GM23338 (cell line): ENCODE data around the gene SLCO4A1.

ENCODE experiments used
- CREB1 ChIP-seq: fragments of 250-450 bp; sonication (Bioruptor Pico); IDR thresholded peaks from 2 replicates; pipeline ENCODE4 v1.5.0; 2020; ENCODE audit warnings: low read depth, mild to moderate bottlenecking, moderate library complexity
- CTCF ChIP-seq, 2 experiments: fragments of 200-600 bp in 1 of 2; sonication (generic) in 1 of 2; conservative IDR thresholded peaks; 2 replicates each; pipeline versions ENCODE4 v1.5.1 to v1.6.1; 2016 to 2017; ENCODE audit warnings: antibody characterized with exemption in 2 of 2, low read depth in 2 of 2, mild to moderate bottlenecking in 2 of 2, moderate library complexity in 1 of 2
- EZH2 ChIP-seq: fragments of 200-600 bp; sonication (generic); IDR thresholded peaks from one replicate; pipeline ENCODE4 v1.8.0; 2017; ENCODE audit warnings: antibody characterized with exemption, mild to moderate bottlenecking, low read depth; ENCODE audit not compliant: unreplicated experiment
- EZH2phosphoT487 ChIP-seq: fragments of 200-600 bp; sonication (generic); IDR thresholded peaks from one replicate; pipeline ENCODE4 v1.8.1; 2018; ENCODE audit warnings: antibody characterized with exemption; ENCODE audit not compliant: unreplicated experiment
- JUNB ChIP-seq: IDR thresholded peaks from one replicate; pipeline ENCODE4 v1.6.1; 2016; ENCODE audit warnings: antibody characterized with exemption; ENCODE audit not compliant: unreplicated experiment
- POLR2AphosphoS5 ChIP-seq: IDR thresholded peaks from 2 replicates; pipeline ENCODE4 v1.6.1; 2016; ENCODE audit warnings: antibody characterized with exemption, low read depth
- REST ChIP-seq: IDR thresholded peaks from one replicate; pipeline ENCODE4 v1.6.1; 2018; ENCODE audit warnings: antibody characterized with exemption; ENCODE audit not compliant: unreplicated experiment
- STAT1 ChIP-seq: IDR thresholded peaks from one replicate; pipeline ENCODE4 v1.6.1; 2016; ENCODE audit warnings: antibody characterized with exemption; ENCODE audit not compliant: unreplicated experiment
- ZNF331 ChIP-seq: fragments of 250-450 bp; sonication (Bioruptor Pico); IDR thresholded peaks from 2 replicates; pipeline ENCODE4 v1.5.0; 2020; ENCODE audit warnings: low read depth, mild to moderate bottlenecking, moderate library complexity

GRCh38 chr20:62603021-62603906 is 39.0 kb upstream of the SLCO4A1 start:
- TF ChIP-seq EZH2 (no peak), CTCF (conservative IDR thresholded peaks at IDR 0.05; ENCODE audit: low read depth in 2 of 2) (no peak), POLR2AphosphoS5 (no peak), CREB1 (CRISPR knock-in tag) (no peak), EZH2phosphoT487 (no peak), REST (no peak), JUNB (no peak), STAT1 (no peak), ZNF331 (CRISPR knock-in tag) (no peak)
